HG03432 (cell line): Measurements from ENCODE around the gene ABCE1.

Experiments
- ATAC-seq: cut with Tn5 transposase; IDR thresholded peaks from one replicate; pipeline ENCODE4 v1.9.1; 2021; ENCODE audit warnings: mild to moderate bottlenecking, moderate library complexity; ENCODE audit not compliant: unreplicated experiment

Gene ABCE1

GRCh38 chr4:145097821-145098674 is at the start of gene ABCE1, which contains the start of gene ANAPC10:
Gene ABCE1 (plus strand): TSS chr4:145098311. CDS start chr4:145104413, 6,102 bp downstream.
Gene ANAPC10 (minus strand): TSS chr4:145098196. CDS start chr4:145096099, 2,097 bp downstream.
- ATAC-seq: peak; percentile 86

GRCh38 chr4:145048817-145049216 is 49.3 kb upstream of the ABCE1 start:
- no peak for ATAC-seq

GRCh38 chr4:145049241-145049640 is 48.9 kb upstream of the ABCE1 start:
- no peak for ATAC-seq

DNA sequence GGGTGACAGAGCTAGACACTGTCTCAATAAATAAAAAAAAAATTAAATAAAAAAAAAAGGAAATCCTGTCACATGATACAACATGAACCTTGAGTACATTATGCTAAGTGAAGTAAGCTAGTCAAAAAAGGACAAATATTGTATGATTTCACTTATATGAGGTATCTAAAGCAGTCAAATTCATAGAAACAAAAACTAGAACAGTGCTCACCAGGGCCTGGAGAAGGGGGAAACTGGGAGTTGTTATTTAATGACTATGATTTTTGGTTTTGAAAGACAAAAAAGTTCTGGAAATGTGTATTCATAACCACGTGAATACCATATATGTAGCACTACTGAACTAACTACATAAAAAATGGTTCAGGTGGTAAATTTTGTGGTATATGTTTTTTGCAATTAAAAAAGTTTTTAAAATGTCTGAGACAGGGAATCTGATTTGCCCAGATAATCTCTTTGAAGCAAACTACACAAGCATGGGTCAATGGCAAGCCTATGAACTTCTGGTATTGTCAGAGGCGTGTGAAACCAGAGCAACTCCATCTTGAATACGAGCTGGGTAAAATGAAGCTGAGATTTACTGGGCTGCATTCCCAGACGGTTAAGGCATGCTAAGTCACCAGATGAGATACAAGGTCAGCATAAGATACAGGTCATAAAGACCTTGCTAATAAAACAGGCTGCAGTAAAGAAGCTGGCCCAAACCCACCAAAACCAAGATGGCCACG is 42.4 kb upstream of the ABCE1 start:
- no peak for ATAC-seq

DNA sequence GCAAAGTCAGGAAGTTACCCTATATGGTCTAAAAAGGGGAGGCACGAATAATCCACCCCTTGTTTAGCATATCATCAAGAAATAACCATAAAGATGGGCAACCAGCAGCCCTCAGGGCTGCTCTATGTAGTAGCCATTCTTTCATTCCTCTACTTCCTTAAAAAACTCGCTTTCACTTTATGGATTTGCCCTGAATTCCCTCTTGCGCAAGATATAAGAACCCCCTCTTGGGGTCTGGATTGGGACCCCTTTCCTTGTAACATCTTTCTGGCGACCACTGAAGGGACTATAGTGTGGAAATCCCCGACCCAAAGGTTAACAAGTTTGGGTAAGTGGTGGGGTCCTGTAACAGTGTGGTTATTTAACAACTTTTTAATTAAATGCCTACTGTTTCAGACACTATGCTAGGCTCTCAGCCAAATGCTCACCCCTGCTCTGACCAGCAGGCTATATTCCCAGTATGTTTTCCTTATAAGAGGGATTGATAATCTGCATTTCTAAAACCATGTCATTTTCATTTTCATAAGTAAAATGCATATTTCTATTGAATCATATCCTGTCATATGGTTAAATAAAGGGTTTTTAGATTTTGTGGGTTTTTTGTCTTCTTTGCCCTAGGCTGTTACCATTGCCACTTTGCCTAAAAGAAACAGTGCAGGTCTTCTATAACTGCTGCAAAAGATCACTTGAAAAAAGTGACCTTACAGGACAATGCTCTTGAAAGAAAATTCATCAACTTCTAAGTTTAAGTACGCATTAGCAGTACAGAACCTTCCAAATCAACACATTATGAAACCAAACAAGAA is 41.6 kb upstream of the ABCE1 start:
- ATAC-seq: no peak

DNA sequence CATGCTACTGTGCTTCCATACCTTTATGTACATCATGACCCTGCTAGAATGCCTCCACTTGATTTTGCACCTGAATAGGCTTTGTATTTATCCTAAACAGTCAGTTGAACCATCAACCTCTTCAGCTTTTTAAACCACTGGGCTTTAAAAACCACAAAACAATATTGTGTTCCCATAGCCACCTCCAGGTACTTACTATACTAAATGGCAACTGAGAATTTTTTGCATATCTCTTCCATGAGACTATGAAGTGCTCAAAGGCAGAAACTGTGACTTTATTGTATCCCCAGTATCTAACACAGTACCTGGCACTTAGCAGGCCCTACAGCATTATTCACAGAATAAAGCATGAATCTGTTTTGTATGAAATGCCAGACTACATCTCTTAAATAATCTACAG is 39.9 kb upstream of the ABCE1 start:
- ATAC-seq: no peak

DNA sequence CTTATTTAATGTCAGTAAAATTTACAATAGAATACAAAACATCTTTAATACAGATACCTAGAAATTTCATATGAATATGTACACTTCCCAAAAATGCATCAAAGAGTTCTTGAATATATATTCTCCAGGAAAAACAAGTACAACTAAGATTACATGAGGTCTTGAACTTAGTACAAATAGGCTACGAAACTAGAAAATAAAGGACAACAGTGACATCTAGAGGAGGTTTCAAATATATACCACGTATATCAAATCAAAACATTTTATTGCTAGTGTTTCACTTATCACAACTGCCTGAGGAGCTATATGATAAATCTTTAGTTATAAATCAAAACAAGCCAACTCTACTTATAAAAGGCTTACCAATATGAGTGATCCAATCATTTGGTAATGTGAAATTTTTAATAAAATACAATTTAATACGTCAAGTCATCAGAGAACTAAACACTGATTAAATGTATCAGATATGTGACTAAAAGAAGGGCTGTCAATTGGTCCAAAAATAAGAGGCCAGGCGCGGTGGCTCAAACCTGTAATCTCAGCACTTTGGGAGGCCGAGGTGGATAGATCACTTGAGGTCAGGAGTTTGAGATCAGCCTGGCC is 36.7 kb upstream of the ABCE1 start:
- peak; percentile 82 for ATAC-seq

DNA sequence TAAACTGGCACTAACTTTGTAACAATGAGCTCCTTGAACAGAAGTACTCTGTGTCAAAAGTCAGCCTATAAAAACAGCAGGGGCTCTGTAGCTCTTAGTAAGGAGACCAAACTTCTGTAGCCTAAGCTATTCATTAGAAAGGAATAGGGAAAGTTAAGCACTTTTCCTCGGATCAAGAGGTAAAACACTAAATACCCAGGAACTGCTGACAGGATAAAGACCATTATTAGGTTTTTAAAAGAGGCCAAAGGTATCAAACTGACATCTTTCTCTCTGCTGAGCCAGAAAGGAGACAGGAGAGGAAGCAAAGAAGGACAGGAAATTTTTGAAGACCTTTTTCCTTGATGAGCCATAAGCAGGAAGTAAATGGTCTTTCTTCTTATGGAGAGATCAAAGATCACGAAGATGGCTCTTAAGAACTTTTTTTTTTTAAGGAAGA is 32.0 kb upstream of the ABCE1 start:
- ATAC-seq: no peak

DNA sequence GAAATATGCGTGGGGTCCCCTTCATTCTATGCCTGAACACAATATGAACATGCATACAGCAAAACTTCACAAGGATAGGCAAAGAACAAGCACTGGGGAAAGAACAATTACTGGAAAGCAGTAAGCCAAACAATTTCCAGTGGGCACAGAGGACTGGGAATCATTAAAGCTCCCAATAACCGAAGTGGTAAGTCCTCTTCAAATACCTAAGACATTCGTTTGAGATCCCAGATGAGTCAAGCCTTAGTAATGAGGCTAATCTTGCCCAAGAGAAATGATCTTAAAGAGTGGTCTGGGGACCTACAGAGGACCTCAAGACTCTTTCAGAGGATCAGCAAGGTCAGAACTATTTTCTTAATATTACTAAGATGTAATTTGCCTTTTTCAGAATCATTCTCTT is 28.8 kb upstream of the ABCE1 start:
- no peak for ATAC-seq

DNA sequence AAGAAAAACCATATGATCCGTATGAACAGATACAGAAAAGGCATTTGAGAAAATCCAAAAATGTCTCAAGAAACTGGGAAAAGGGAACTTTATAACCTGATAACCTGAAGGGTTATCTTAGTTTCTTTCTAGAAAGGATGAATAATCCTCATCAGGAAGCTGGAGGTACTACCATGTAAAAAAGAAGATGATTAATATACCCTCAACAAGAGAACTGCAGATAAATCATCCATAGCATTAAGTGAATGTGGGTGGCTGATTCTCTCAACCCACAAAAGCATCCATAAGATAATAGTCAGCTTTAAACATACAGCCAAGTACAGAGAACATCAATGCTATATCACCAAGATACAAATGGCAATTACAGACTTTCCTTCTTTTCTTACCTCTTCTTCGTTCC is 26.6 kb upstream of the ABCE1 start:
- ATAC-seq: no peak

DNA sequence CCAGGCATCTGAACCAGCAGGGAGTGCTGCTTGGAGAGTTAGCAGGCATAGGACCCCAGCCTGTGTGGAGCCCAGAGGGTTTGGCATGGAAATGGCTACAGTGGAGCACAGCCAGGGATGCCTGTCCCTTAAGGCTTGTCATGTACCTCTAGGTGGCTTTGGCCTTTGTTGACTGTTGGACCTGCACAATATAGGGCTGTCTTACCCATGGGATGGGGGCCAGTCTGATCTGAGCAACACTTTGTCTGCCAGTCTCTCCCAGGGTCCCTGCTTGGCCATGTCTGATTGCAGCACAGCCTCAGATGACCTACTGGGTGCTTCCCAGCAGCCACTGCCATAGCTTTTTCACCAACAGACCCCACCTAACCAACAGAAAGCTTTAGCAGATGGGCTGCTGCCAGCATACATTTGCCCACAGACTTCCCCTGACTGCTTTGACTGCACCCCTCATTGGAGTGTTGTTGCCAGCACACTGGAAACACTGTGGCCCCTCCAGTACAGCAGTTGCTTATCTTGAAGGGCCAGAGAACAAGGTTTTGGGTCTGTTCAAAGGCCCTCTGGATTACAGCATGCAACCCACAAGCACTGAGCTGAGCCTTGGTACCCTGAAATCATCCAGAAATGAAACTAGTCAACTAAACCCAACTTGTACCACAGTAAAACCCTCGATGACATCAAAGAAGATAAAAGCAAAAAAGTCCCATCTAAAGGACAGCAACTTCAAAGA is 22.2 kb upstream of the ABCE1 start:
- ATAC-seq: peak; percentile 57

- ATAC-seq: no peak
Observed at GRCh38 chr4:145076469-145076855, 21.6 kb upstream of the ABCE1 start.

GRCh38 chr4:145081756-145082155 is 16.4 kb upstream of the ABCE1 start:
- no peak for ATAC-seq

- ATAC-seq: no peak
Observed at GRCh38 chr4:145083891-145084605, 14.1 kb upstream of the ABCE1 start.

- ATAC-seq: no peak
Observed at GRCh38 chr4:145090380-145090779, 7.7 kb upstream of the ABCE1 start.

DNA sequence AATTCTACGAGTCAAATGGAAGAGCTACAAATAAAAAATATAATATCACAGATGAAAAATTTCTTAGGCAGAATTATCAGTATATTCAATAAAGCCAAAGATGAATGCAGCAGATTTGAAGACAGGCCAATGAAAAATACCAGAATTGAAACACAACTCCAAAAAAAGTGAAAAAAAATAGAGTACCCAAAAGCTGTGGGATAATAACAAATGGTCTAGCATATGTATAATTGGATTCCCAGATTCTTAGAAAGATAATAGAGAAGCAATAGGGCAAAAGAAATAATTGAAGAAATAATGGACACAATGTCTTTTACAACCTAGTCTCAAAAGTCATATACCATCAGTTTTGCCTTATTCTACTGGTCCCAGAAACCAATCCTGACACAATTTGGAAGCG is 4.5 kb upstream of the ABCE1 start:
- no peak for ATAC-seq

DNA sequence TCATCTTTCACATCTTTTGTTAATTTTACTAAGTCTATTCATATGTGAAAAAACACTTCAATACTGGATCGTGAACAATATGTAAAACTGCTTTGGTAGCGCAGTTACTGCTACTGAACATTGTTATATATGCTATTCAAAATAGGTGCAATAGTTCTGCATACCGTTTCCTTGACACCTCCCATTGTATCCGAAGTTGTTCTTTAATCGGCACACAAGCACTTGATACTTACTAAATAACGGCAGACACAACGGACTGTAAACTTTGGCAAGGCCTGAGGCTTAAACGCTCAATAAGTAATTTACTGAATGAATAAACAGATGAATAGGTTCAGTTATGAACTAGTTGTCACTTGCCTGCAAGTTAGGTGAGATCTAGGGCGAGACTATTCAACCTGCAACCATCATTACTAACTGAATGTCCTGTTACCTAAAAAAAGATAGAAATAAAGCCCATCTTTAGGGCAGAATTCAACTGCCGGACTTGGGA is 735 bp upstream of the ABCE1 start:
- no peak for ATAC-seq

DNA sequence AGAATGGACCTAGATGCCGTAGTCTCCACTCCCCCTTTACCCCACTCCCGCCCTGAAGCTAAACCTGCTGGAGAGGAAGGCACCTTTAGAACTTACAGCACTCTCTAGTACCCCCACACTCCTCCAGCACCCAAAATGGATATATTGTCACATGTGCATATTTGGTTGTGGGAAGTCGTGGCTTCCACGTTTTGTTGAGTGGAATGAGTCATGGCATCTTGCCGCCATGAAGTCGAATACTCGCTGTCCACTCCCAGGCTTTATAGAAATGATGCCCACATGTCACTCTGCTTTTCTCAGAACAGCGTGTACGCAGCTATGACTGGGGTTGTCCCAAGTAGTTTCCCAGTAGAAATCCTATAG is 545 bp downstream of the ABCE1 start:
- peak; percentile 20 for ATAC-seq

DNA sequence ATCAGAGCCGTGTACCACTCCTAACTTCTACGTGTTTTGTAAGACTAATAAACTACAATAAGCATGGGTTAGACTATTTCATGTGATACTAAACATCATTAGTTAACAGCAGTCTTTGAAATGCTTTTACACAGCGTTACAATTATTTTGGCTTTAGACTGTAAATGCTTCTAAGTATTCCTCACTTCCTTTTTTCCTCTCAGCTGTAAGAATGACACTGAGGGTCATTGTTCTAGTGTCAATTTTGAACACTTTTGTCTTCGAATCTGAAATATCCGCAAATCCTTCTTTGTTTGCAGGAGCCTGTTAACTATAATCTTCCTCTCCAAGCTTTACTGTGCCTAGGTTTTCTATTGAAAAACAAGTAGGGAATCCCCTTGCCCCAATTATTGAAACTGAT is 1.5 kb downstream of the ABCE1 start:
- no peak for ATAC-seq
